ENCODE measurements around the gene PLD5.
"Not testable (repeated sequence)": the region's sequence is repeated elsewhere in the genome, so short reads cannot be mapped to it uniquely, and the experiment has no call there.

PLD5 gene

DNA sequence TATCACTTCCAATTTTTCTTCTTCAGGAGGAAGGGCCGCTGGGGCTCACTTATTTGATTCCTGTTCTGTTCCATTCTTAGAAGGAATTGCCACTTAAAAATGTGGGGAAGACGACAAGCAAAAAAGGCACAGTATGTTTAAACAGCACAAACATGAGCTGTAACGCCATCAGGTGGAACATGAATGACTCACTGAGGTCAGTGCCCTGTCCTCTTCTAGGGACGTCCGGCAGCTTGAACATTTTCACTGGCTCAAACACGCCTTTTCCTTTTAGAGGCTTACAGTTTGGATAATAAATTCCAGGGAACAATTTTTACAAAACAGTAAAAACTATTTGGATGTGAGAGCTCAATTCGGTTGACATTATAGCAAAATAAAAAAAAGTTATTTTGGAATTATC is 260.1 kb downstream of the PLD5 start:
- not testable (repeated sequence) for DNase-seq

DNA sequence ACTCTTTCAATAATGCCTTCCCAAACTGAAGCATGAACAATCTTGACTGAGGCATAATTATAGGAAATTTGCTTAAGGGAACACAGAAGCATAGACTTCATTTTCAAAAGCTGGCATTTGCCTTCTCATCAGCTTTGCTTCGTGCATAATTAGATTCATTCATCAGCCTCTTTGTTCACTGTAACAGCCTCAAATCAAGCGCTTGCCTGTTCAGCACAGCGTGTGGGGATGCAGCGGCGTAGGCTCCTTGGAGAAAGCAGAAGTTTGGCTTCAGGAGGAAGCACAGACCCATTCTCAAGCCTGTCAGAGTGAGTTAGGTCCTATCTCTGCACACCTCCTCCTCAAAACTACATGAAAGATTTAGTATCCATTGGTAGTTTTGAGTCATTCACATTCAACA is 279.2 kb downstream of the PLD5 start:
- no peak for DNase-seq

DNA sequence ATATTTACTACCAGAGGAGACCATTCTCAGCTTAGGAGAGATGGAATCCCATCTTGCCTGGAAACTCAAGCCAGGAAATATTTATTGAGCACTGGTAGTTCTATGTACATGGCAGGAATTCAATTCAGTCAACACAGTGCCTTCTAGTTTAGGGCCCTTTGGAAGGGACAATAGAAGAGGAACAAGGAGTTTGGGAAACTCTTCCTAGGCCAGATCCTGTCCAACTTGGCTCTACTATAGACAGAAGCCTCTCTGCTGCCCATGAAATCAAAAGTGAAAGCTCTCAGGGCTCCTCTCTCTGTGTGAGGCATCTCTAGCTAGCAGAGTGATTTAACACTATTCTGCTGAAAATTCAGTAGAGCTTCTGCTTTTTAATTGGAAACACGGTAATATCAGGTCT is 281.0 kb downstream of the PLD5 start:
- no peak for DNase-seq

DNA sequence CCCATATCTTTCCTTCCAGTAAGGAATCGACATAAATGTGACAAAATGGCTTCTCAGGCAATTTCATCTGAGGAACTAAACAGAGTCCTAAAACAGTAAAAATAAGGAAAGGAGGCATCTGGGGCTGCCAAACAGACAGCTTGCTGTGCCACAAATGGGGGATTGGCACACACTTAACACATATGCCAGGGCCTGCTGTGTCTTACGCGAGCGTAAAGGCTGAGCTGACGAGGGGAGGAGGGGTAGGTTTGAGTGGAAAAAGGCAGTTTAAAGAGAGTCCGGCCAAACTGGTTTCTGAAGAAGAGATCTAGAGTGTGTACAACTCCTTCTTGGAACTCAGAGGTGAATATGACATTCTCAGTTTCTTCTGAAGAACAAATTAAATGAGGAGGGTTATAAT is 281.5 kb downstream of the PLD5 start:
- no peak for DNase-seq

DNA sequence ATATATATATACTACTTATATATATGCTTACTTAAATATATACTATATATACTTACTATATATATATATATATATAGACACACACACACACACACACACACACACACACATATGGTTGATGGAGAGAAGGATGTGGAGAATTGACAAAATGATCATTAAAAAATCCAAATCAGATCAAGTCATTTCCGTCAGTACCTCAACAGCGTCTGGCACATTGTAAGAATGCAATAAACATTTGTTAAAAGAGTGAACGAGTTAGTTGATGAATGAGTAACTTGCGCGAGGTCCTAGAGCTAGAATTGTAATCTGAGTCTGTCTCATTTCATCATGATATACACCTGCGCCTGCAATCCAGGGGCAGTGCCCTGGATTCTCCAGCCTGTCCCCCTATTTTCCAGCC is 282.6 kb downstream of the PLD5 start:
- no peak for DNase-seq

DNA sequence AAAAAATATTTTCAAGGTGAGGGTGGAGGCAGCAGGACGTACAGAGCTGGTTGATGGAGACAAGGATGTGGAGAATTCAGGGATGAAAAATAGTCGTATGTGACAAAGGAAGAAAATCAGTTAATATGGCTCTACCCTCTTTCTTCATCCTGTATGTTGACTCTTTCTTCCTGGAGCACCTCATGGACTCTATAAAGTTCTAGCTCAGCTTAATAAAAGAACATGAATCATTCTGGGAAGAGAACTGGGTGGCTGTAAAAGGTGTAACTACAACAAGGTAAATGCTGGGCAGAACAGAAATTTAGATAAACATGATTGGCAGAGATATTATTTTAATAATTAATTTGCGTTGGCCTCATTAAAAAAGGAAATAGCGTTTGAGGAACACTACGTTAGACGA is 283.8 kb downstream of the PLD5 start:
- no peak for DNase-seq

DNA sequence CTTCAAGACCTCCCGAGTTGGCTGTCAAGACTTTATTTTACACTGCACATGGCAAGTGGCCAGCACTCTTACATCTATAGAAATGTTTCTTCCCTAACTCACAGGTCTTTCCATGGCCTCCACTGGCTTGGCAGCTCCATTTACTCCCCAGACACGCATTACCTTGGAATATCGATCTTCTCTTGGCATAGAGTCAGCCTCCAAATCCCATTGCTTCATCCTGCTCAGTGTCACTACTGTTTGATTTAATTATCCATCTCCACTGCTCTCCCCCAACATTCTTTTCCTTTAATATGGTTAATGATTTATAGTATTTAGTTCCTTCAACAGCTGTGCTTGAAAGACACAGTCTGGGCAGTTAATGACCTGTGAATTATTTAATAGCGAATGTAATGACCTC is 284.4 kb downstream of the PLD5 start:
- DNase-seq: no peak

DNA sequence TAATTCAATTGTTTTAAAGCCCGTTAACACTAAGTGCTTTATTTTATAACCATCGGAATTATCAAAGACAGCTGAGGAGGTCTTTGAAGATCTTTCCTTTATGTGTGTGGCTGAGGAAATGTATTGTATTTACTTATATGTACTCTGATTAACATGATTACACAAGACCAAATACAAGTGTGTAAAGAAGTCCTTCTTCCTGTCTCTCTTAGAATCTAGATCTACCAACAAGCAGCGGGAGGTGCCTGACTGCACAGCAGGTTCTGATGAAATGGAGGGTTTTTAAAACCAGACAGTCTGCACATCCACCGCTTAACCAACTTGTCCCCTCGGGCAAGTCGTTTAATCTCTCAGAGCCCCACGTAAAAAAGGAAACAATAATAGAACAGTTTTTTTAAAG is 285.1 kb downstream of the PLD5 start:
- no peak for DNase-seq

DNA sequence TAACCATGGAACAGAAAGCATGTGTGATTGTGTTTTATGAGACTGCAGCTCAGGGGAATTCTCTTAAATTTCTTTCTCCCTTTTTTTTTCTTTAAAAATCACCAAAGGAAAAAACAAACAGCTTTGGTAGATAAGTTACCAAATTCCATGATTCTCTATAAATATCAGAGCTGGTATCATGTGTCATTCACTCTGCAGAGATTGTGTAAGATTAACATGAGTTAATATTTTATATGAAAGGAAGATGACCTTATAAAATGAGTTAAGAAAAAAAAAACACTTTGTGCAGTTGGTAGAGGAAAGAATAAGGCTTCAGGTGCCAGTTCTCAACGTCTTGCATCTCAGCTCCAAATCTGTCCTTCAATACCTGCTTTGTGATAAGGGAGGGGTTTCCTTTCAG is 287.4 kb downstream of the PLD5 start:
- DNase-seq: no peak

DNA sequence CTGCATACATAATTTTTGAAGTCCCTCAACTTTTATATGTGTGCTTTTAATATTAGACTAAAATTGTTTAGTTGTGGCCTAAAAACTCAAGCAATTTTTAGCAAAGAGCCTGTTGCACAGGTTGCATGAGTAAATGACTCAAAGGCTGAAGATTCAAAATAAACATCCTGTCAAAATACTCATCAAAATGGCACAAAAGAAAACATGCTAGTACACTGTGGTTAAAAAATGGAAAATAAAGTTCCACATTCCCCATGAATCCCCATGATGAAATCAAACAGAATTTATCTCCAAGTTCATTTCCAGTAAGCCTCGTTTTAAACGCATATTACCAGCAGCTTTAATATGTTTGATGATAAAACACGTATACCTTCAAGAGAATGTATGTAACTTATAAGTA is 295.5 kb downstream of the PLD5 start:
- no peak for DNase-seq

DNA sequence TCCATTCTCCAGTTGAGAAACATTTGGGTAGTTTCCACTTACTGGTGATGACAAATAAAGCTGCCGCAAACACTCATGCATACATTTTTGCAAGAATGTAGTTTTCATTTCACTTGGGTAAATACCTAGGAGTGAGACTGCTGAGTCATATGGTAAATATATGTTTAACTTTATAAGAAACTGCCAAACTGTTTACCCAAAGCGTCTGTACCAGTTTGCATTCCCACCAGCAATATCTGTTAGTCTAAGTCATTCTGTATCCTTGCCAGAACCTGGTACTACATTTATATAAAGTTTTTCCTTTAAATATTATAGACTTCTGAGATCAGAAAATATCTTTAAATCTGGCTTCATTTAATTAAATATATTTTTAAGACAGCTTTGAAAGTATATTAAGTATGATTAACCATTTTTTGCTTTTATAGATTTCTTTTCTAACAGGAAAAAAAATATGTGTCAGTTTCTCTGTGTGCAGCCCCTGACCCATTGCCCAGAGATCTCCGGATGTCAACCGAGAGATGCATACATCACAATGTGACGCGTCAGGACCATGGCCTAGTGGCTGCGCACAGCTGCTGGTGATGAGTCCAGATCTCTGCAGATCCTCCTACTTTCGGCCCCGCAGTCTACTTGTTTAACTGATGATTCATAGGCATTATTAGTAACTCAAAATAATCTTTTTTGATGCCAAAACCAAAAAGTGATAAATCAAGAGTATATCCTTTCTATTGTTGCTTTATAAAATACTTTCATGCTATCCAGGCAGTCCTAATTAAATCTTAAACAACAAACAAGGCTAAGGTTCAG is 298.5 kb downstream of the PLD5 start:
- DNase-seq: no peak

DNA sequence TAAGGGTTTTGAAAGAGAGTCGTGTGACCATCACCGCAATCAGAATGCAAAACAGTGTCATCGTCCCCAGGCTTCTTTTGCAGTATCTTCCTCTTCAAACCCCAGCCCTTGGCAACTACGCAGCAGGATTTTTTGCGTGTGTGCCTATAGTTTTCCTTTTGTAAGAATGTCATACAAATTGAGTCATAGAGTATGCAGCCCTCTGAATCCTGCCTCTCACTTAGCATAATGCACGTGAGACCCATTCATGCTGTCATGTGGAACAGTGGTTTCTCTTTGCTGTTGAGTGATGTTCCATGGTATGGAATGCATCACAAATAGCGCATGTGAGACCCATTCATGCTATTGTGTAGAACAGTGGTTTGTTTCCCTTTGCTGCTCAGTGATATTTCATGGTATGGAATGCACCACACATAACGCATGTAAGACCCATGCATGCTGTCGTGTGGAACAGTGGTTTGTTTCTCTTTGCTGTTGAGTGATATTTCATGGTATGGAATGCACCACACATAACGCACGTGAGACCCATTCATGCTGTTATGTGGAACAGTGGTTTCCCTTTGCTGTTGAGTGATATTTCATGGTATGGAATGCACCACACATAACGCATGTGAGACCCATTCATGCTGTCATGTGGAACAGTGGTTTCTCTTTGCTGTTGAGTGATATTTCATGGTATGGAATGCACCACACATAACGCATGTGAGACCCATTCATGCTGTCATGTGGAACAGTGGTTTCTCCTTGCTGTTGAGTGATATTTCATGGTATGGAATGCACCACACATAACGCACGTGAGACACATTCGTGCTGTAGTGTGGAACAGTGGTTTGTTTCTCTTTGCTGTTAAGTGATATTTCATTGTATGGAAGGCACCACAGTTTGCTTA is 299.4 kb downstream of the PLD5 start:
- not testable (repeated sequence) for DNase-seq

DNA sequence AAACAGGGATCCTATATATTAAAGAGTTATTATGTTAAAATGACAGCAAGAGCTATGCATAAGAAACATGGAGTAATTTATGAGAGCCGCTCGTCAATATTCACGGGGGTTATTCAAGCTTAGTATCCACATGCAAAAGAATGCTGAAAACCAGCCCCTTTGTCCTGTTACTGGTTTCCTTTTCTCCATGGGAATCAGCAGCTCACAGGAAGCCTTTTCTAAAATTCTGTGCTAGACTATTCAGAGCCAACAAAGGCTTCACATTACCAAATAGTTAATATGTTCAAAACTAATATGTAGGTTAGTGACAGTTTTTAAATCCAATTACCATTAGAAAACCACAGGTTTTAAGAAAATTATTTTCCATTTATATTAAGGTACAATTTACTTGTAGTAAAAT is 300.0 kb downstream of the PLD5 start:
- DNase-seq: no peak

DNA sequence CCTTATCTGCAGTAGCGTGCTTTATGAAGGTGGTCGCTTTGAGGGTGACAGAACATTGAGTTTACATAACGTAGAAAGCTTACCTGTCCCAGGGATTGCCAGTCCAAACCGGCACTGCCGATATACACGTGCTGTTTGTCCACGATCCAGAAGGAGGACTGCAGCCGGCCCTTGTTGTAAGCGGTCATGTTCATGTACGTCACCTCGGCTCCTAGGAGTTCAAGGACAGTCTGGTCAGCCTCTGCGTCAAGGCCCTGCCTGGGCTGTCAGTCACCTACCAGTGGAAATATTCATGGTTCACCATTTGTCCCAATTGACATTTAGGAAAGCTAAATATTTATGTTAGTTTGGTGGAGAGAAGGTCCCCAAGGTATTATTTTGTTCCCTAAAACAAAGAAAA is 304.6 kb downstream of the PLD5 start:
- no peak for DNase-seq

DNA sequence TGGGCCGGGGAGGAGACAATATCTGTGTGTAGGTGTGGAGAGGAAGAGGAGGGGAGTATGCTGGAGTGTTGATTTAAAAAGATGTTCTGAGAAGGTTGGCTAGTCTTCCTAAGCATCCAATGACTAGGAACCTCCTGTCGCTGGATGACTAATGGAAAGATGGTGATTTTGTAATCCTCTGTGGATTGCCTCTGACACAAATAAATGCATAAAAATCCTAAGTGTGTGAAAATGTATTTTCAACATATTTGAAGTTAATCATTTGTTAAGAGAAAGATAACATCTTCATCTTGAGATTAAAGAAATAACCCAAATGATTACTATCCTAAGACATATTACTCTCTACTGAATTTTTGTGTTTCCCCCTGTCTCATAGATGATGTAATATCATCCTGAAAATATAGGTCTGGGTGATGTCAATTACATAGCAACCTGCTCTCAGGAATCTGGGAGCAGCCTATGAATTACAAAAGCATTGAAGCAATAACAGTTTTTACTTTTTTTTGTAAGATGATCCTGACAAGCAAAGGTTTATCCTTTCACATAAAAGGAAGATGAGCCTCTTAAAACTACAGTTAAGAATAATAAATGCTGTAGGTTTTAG is 305.1 kb downstream of the PLD5 start:
- DNase-seq: no peak

DNA sequence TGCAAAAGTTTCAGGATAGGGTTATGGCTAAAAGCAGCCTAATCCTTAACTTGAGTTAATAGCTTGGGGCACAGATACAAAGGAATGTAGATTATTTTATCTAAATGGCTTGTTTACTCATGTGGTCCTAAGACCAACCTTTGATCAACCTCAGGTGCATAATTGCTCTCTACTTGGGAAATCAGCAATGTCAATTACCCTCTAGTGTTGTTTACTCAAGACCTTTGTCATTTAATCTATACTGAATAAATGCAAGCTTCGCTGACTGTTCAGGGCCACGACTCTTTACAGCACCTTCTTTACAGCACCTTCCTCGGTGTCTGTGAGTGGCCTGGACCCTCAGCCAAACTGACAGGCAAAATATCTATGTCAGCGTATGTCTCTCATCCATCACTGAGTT is 308.1 kb downstream of the PLD5 start:
- DNase-seq: no peak

DNA sequence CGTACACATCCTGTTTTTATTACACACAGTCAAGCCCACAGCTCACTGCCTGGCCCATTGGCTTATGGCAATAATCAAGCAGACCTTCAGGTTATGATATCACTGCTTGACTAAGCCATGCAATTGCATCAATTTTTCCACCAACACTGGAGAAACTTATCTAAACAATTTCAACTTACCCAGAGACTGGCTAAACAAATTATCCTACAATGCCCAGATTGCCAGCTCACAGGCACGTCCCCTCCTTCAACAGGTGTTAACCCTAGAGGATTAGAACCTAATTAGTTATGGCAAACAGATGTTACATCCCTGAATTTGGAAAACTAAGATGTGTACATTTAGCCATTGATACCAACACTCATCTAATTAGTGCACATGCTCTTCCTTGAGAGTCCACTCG is 310.0 kb downstream of the PLD5 start:
- DNase-seq: not testable (repeated sequence)

DNA sequence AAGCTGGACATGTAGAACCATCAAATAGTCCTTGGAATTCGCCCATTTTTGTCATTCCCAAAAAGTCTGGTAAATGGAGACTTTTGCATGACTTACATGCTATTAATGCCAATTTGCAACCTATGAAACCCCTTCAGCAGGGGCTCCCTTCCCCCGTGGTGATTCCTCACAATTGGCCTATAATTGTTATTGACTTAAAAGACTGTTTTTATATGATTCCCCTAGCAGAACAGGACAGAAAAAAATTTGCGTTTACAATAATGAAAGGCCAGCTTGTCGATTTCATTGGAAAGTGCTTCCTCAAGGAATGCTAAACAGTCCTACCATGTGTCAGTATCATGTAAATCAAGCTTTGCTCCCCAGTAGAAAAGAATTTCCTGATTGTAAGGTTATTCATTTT is 311.5 kb downstream of the PLD5 start:
- DNase-seq: not testable (repeated sequence)

DNA sequence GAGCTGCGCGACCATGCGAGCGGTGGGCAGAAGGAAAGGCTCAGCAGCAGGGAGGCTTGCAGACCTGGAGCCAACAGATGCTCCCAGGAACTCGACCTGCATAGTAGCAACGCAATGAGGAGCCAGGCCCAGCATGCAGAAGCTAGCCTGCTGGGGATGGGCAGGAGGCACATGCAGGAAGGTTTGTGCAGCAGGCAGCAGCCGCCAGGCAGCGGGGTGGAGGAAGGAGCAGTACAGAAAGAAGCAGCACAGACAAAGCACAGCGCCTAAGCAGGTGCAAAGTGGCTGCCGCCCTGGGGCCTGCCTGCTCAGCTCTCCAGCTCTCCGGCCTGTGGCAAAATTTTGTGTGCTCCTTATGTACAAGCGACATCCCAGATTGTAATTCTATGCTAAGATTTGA is 312.1 kb downstream of the PLD5 start:
- DNase-seq: no peak

DNA sequence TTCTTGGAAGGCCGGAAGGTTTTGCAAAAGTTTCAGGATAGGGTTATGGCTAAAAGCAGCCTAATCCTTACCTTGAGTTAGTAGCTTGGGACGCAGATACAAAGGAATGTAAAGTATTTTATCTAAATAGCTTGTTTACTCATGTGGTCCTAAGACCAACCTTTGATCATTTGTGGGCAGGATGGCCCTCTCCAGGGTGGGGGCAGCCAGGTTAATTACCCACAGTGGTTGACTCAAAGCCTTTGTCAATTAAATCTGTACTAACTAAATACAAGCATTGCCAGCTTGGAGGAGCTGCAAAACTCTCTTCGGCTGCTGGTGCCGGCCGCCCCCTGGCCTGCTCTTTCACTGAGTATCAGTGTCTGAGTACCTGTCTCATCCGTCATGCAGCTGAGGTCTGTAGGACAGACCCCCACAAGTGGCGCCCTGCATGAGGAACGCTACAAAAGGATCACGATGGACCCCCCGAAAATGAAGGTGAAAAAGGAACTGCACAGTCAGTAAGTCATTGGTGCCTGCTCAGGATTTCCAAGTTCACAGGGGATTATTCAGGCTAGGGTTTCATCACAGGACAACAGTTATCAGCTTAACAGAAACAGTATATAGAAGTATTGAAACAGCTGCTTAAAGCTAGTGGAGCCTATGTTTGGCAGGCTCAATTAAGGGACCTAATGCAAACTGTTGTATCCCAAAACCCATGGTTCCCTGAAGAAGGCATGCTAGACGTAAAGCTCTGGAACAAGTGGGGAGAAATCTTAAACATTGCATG is 313.1 kb downstream of the PLD5 start:
- no peak for DNase-seq

DNA sequence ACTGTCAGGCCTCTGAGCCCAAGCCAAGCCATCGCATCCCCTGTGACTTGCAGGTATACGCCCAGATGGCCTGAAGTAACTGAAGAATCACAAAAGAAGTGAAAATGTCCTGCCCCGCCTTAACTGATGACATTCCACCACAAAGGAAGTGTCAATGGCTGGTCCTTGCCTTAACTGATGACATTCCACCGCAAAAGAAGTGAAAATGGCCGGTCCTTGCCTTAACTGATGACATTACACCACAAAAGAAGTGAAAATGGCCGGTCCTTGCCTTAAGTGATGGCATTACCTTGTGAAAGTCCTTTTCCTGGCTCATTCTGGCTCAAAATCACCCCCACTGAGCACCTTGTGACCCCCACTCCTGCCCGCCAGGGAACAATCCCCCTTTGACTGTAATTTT is 314.2 kb downstream of the PLD5 start:
- not testable (repeated sequence) for DNase-seq

DNA sequence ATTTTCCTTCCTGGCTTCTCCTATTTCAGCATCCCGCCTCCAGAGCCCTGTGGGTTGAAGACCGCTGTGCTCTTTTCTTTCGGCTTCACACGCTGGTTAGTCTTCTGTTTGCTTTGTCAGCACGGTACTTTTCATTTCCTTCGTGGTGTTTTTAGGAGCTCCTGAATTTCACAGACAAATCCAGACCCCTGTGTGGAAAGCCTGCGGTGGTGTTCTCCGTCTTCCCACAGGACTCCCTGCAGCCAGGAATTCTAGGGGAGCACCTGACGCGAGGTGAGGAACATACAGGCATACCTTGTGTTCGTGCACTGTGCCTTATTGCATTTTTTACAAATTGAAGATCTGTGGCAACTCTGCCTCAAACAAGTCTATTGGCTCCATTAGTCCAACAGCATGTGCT is 315.4 kb downstream of the PLD5 start:
- no peak for DNase-seq

DNA sequence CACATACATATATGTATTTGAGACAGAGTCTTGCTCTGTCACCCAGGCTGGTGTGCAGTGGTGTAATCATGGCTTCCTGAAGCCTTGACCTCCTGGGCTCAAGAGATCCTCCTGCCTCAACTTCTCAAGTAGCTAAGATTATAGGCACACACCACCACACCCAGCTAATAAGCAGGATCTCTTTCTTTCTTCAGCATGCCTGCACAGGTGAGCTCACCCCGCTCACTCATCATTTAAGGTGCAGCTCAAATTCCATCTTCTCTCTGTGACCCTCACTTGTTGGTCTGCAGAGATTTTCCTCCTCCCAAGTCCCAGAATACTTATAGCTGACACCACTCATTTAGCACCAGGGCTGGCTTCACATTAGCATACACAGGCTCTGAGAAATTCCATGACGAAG is 316.5 kb downstream of the PLD5 start:
- DNase-seq: no peak

All from DMS53 (cell line).